T-helper 22 cell (primary cell): ENCODE data around the gene RITA1.

ENCODE experiments used
- DNase-seq: peaks from one replicate; pipeline ENCODE4 v3.0.0-alpha.2; 2020; ENCODE audit warnings: low read depth

RITA1 gene

GRCh38 chr12:113230315-113231234, 45.1 kb downstream of the RITA1 start:
- DNase-seq: no peak

GRCh38 chr12:113231235-113232088, 45.9 kb downstream of the RITA1 start:
- DNase-seq: no peak

- DNase-seq: no peak
Measured at GRCh38 chr12:113232089-113232839, 46.7 kb downstream of the RITA1 start.

- DNase-seq: peak; percentile 23
Measured at GRCh38 chr12:113232840-113233585, 47.5 kb downstream of the RITA1 start.

- DNase-seq: no peak
Measured at GRCh38 chr12:113233967-113234366, 48.4 kb downstream of the RITA1 start.

DNA sequence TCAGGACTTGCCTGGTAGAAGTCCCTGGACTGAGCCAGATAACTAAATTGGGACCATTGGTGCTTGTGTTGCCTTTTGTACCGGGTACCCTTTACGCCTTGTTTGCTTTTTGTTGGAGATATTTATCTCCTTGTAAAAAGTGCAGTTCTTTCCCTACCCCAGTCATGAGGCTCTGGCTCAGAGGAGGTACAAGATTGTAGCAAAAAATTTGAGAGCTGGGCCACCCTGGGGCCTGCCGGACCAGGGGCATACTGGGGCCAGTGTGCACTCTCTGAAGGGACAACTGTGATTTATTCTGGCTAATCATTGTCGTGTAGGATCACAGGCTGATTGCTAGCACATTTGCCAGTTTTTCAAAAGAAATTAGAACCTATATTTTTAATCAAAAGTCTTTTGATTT, 49.0 kb downstream of the RITA1 start:
- no peak for DNase-seq

GRCh38 chr12:113235976-113236375, 50.5 kb downstream of the RITA1 start:
- no peak for DNase-seq

DNA sequence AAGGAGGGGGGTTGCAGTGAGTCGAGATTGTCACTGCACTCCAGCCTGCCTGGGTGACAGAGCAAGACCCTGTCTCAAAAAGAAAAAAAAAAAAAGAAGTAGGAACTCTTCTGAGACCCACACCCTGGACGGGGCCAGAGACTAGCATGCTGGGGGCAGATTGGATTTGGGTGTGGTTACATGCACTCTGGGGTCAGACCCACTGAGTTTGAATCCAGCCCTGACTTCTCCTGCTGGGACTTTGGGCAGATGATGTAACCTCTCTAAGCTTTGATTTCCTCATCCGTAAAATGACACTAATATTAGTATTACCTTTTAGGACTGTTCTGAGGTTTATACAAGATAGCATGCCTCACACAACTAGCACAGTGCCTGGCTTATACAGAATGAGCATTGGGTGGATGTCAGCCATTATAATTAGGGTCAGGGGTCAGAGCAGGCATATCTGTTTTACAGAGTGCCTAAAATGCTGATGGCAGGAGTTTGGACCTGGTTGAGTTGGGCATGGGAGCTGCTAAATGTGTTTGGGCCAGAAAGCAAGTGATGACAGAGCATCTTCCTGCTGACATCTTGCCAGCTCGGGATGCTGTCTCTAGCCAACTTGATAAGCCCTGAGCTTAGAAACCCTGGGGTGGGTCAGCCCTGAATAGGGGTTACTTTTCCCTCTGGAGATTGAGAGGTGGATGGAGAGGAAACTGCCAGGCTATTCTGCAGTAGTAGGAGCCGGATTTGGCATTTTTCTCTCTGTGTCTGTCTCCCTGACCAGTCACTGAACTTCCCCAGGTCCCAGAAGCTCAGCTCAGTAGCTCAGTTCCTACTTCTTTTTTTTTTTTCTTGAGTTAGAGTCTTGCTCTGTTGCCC, 51.2 kb downstream of the RITA1 start:
- no peak for DNase-seq

GRCh38 chr12:113237748-113238147, 52.2 kb downstream of the RITA1 start:
- no peak for DNase-seq

DNA sequence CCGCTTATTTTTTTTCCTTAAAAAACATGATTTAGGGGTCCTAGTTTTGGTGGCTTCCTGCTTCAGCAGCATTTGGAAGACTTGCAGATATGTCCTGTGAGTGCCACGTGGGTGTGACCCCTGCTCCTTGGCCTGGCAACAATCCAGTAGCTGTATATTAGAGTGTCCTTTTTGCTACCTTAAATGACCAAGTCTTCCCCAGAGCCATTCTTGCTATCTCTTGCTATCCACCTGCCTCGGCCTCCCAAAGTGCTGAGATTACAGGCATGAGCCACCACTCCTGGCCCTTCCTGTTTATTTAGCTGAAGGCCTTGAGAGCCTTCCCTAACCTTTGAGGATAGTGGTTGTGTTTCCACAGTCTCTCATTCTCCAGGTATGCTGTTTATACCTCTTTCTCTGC, 52.8 kb downstream of the RITA1 start:
- DNase-seq: no peak

- no peak for DNase-seq
Measured at GRCh38 chr12:113239288-113239771, 53.8 kb downstream of the RITA1 start.

- no peak for DNase-seq
Measured at GRCh38 chr12:113239811-113240331, 54.4 kb downstream of the RITA1 start.

- no peak for DNase-seq
Measured at GRCh38 chr12:113240395-113240794, 54.9 kb downstream of the RITA1 start.

DNA sequence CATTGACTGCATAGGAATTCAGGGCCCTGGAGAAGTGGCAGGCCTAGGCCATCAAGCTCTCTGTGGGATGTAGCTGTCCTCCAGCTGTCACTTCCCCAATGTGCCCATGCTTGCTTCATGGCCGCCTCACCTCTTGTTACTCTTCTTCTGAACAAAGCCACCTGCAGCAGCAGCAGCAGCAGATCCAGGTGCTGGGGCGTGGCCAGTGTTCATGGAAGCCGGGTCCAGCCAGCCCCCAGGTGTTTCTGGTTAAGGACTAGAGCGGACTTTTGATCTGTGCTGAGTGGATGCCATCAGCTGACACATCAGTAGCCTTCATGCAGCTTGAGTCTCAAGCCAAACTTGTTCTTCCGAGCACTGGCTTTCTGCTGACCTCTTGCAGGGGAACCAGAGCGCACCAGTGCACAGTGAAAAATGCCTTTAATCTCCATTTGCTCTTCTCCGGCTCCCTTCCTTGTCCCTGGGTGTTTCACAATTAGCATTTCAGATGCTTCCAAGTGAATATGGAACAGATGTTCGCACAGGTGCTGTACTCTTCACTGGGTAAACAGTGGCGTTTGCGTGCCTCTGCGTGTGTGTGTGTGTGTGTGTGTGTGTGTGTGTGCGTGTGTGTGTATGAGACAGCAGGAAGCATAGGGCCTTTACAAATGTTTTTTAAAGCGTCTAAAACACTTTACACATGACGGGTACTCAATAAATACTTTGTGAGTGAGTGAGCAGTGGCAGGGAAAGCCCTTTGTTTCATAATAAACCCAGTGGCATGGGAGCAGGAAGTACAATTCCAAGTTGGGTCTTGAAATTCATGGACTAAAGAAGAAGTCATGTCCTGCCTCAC, 55.9 kb downstream of the RITA1 start:
- no peak for DNase-seq
